Kidney tubule cell (primary cell): Measurements from ENCODE around the gene MAP6.

ENCODE experiments used
- DNase-seq: peaks from one replicate; pipeline ENCODE4 v3.0.0-alpha.2; 2018; ENCODE audit warnings: low spot score

Gene MAP6

DNA sequence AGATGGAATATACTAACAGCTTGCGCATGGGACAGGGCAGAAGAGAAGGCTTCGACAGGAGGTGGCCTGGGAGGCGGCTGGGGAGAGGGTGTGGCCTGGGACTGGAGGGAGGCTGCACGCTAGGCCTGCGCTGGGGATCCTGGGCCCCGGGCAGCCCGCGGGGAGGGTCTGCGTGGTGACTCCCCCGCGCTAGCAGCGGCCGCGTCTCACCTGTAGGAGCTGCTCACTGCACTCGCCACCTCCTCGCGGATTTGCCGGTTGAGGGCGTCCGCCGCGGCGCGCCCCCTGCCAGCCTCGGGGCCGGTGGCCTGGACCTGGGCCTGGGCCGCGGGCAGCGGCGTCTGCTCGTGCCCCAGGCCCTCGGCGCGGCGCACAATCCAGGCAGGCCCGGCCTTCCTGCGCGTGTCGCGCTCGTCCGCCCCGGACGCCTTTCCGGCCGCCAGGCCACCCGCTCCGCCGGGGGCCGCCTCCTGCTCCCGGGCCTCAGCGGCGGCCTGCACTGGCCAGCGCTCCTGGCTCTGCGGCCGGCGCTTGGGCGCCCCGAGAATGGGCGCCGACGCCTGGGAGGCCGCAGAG lies 1.5 kb downstream of the MAP6 start:
- DNase-seq, result peak; percentile 28

DNA sequence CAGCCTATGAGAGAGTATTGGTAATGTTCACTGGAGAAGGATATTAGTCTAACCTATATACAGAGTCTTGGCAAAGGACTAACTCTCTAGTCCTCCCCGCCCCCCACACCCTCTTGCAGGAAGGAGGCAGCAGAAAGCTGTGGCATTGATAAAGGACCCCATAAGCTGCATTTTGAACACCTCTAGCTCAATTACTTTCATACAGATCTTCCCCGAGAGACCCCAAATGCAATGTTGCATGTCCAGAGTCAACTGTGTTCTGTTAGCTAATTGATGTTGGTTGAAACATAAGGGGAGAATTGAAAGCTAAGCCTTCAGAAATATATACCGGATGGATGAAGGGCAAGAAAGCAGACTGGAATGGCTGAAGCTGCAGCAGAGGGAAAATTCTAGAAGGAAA lies 2.8 kb downstream of the MAP6 start:
- DNase-seq, result no peak

DNA sequence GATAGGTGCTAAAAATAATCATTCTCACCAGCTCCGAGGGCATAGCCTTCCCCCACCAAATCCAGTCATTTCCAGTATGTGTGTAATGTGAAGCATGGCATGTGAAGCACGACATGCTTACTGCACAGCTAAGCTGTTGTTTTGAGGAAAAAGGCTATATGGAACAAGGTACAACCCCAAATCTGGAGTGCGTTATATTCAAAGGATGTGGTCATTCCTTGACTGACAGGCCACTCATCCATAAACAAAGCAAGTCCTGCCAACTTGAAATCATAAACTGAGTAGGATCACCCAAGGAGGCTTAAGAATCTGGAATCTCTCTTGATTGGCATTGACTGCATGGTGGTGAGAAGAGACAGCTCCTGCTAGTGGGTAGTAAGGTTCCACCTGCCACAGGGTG lies 3.7 kb downstream of the MAP6 start:
- DNase-seq, result no peak

DNA sequence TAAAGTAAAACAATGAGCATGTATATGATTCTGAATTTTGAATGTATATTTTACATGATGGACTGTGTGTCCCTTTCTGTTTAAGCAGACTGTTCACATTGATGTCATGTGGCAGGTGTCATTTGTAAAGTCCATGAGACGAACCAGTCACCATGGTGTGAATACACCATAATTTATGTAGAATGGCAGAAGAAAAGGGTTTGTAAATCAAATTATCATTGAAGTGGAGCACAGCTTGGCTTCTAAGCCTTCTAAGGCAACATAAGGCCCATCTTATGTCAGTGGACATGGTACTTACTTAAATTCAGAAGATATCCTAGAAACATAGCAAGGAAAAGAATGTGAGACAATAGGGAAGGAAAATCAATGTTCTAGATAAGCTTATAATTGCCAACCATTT lies 4.4 kb downstream of the MAP6 start:
- no peak for DNase-seq

DNA sequence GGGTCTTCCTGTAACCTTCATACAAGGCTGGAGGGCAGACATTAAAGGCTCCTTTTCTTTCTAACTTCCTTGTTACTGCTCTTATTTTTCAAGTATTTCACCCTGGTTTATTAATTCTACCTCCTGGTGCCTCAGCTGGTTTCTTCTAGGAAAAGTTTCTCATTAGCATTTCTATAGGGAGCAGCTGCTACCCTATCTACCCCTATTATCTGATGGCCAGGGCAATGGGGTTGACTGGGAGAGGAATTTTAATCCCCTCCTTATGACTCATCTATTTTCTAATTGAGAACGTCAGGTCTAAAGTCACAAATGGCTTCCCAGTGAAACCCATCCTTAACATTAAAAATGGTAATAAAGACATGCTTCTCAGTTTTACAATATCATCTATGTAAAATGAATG lies 5.0 kb downstream of the MAP6 start:
- DNase-seq, result no peak

DNA sequence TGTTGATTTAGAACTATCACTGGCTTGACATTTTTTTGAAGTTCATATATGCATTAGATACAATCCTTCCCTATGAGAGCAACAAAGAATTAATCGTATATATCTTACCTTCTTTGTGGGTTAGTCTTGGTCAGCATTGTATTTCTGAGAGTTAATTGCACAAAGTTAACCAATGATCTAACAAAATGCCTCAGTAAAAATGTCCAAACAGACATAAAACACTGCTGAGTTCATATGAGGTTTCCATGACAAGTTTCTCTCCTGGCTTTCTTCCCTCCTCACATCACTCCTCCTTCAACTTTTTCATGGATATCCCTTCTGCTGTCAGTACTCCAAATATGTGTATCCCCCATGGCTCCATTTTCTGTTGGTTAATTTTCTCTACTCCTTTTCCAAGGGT lies 9.0 kb downstream of the MAP6 start:
- no peak for DNase-seq

DNA sequence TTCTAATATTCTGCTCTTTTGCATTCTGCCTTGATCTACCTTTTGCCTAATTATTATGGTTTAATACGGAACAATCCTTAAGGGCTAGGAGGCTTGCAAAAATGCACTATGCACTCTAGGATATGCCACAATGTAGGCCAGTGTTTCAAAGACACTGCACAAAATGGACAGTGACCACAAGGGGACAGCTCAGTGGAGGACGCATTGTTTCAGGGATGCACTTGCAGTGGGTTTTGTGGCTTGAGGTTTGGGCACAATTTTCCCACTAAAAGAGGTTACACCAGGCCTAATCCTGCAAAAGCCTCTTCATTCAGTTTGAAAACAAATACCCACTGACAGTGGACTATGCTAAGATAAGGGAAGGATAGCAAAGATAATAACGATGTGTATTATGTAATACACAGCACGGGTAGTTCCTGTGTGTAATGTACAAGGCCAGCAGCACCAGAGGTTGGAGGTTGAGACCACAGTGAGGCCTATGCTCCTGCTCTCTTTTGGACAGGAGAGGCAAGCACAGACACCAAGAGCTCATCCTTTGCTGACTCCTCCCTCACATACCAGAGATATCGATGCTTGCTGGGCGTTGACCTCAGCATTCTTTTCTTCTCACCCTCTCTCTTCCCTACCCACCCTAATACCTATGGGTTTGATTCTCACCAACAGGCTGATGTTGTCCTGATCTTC lies 12.7 kb downstream of the MAP6 start:
- peak; percentile 4 for DNase-seq

DNA sequence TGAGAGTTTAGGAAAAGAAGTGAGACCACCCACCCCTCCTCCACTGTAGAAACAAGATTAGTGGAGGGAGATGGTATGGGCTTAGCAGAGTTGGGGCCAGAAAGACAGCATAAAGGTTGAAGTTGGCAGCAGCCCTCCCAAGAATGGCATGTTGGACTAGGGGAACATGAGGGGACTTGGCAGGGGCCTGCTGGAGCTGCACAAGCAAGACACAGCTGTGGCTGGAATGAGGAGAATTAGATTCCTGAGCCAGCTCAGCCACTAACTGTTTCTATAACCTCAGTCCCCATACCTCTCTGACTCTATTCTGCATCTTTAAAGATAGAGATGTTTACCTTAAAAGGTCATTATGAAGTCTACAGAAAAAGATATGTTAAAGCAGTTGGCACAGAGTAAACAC lies 13.2 kb downstream of the MAP6 start:
- no peak for DNase-seq

DNA sequence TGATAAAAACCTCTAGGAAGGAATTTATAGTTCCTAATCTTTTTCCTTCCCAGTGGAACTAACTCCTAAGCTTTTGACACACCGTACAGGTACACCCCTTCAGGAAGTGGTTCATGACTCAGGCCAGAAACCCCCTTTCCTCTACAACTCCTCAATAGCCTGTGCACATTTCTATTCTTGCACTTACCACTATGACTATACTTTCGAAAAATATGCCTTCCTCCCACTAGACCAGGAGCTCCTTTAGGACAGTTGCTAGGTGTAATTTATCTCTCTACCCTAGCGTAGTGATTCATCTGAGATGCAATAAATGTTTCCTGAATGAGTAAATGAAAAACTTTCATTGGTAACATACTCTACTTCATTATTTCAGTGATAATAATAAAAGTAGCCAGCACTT lies 14.5 kb downstream of the MAP6 start:
- DNase-seq, result peak; percentile 95

DNA sequence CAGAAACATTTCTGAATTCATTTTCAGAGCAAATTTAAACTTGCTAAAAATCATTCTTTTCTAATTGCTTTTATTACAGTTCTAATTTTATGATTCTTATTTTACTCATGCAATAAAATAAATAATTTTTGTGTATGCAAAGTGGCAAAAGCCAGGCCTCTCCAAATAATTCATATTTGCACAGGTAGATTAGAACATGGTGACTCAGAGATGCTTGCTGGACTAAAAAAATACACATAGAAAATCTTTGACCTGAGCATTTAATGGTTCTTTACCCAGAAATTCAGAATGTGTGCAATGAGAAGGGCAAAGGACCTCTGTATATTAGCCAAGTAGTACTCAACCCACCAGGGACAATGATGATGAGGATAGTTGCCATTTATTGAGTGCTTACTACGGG lies 15.3 kb downstream of the MAP6 start:
- DNase-seq, result no peak

DNA sequence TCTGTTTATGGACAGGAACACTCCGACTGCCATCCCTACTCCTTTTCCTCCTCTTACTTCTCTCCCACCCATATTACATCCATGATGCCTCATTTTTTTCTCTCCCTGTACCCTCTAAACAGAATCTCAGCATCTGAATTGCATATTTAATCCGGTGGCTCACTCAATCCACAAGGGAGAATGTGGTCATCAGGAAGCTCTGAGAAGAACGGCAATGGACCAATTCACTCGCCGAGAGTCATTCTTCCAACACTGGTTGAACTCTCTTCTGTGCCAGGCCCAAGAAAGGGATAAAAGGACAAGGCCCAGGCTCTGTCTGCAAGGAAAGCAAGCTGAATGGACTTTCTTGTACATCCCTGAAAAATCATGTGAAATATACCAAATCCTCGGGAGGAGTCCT lies 15.9 kb downstream of the MAP6 start:
- DNase-seq, result no peak

DNA sequence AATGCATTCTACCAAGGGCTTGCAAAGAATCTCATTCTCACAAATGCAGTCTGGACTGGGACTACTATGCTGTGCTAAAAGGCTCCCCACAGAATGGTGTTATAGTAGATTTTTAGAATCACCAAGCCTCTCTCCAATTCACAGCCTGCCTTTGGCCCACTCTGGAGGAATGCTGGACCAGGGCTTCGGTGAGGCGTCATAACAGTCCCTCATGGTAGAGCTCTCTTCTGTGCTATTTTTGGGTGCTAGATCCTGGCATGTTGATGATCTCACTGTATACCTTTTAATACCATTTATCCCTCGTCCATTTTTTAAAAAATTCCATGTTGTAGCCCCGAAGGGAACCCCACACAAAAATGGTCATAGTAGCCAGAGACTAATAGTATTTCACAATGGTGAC lies 17.6 kb downstream of the MAP6 start:
- no peak for DNase-seq

DNA sequence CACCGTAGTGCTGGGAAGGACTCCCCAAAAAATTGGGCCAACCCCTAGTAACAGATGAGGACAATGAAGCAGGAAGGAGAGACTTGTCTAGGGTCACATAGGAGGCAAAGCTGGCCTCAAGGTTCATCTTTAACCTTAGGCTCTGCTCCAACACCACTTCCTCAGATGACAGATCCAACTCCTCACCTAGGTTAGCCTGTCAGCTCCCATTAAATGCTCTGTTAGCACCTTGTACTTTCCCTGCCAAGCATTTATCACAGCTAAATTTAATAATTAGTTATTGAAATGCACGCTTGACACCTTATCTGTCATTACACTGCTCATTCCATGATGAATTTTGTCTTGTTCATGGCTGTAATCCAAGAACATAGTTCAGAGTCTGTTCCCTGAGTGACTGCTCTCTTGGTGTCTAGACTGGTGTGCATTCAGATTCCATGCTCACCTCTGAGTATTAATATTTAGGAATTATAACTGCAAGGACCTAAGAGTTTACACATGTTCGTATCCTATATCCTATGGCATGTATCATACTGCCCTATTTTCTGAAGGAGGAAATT lies 18.6 kb downstream of the MAP6 start:
- DNase-seq, result no peak

DNA sequence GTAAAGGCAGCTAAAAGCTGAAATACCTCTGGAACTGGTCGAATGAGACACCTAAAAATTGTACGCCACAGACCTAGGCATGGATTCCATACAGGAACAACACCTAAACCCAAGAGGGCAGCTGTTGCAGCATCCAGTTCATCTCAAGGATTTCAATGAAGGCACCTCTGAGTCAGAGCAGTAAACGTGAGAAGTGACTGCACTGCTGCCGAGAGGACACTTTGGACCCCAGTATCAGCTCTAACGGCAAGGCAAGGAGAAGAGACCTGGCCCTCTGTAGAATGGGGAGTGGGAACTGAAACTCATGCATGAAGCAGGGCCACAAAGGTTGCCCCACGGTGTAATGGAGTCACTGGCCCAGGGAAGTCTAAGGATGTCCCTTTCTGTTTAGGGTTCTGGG lies 23.9 kb downstream of the MAP6 start:
- no peak for DNase-seq

DNA sequence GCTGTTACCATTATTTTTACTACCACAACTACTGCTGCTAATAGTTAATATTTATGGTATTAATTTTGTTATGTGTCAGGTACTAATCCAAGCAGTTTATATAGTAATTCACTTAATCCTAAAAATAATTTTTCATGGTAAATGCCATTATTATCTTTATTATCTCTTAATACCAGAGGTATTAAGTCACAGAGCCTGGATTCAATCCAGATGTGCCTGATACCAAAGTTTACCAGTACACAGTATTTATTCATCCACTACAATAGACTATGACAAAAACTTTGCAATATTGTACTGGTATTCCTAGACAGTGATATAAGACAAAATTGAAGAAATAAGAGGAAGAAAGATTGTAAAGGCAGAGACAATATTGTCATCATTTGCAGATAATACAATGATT lies 24.5 kb downstream of the MAP6 start:
- no peak for DNase-seq

DNA sequence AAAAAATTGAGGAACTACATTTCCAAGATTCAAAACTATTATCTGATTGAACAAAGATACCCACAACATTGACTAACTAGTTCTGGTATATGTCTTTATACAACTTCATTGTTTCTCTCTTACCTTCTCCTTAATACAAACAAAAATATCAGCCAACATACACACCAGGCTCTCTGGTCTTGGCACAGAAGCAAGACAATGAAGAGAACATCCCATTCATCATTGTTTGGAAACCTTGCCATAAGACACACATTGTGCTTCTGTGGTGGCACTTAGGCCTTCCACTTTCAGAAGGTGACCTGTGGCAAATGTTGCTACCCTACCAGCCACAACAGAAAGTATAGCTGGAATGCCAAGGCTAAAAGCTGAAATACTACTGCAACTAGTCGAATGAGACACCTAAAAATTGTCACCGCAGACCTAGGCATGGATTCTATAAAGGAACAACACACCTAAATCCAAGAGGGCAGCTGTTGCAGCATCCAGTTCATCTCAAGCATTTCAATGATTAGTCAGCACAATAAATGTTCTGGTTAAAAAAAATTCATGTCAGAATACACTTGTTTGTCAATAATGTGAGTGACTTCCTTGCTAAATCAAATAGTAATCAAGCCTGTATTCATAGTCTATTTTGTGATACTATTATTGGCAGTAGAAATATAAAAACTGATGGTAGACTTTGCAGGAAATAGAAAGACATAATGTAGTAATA lies 26.3 kb downstream of the MAP6 start:
- no peak for DNase-seq

DNA sequence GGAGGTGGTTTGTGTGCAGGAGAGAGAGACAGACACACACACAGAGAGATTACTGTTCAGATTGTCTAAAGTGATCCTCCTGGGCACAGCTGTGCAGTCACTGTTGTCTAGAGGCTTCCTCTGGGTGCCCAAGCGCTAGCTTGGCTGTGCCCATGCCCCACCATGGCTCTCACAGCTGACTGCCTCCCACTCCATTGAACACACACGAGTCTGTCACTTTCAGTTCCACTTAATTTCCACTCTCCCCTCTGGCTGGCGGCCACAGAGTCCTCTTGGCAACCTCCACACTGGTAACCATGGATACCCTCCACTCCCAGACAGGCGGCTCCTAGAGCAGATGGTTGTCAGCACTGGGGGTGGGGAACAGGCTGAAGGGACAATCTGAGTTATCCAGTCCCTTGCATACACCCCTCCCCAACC lies 29.1 kb downstream of the MAP6 start:
- peak; percentile 68 for DNase-seq

DNA sequence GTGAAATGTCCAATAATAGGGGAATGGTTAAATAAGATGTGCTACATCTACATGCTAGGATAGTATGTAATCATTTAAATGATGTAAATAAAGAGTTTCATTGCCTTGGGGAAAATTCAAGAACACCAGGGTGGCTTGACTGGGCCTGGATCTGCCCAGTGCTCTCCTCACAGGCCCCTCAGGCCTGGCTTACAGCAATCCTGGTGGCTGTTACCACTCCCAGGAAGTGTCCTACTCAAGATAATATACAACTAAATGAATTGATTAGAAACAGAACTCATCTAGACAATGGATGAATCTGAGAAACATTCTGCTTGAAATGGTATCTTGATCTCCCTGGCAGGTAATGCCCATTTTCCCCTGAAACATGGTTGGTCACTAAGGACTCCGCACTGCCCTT lies 30.8 kb downstream of the MAP6 start:
- no peak for DNase-seq

DNA sequence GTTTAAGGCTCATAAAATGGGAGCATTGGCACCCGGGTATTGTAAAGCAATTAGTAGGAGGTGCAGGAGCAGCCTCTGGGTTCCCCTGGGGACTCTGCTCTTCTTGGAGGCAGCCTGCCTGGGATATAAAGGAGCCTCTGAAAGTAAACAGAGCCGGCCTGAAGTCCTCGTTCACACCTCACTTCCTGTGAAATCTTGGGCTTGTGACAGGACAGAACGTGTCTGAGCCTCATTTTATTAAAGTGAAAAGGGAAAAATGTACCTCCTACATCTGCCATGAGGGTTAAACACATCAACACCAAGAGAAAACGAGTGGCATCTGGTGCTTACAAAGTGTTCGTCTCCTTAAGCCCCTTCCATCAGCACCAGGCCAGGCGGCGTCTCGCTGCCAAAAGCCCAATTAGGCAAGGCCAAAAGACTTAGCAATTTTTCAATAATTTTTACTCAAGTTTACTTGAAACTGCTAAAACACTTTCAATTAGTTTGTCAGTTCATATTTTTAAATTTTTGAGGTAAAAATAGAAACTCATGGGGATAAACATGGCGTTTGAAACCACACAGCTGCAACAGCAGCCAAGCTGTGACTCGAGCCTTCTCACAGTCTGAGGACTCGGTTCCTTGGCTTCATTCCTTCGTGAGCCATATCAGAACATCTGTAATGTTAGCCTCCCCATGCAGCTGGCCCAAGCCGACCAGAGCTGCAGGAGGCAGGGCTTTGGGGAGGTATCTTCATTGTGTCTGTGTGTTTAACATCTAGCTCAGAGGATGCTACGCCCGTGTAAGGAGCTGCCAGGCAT lies 33.6 kb downstream of the MAP6 start:
- no peak for DNase-seq

DNA sequence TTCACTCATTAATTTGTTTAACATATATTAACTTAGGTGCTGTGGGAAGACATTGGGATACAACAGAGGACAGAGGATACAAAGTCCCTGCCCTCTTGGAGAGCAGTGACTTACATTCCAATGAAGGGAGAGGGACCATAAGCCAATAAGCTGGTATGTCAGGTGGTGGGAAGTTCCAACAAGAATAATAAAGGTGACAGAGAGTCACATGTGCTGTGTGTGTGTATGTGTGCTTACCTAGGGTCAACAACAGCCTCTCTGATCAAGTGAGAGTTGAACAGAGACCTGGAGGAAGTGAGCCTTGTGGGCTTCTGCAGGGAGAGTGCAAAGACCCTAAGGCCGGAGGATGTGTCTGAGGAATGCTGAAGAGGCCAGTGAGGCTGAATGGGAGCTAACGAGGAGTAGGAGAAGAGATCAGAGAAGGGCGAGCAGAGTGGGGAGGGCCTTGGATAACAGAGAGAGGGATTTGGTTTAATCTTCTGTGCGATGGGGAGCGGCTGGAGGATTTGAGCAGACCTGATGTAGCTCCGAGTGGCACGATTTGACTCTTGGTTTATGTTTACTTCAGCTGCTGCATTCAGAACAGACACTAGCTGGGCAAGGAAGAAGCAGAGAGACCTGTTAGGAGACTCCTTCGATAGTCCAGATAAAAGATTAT lies 35.3 kb downstream of the MAP6 start:
- DNase-seq, result peak; percentile 12

DNA sequence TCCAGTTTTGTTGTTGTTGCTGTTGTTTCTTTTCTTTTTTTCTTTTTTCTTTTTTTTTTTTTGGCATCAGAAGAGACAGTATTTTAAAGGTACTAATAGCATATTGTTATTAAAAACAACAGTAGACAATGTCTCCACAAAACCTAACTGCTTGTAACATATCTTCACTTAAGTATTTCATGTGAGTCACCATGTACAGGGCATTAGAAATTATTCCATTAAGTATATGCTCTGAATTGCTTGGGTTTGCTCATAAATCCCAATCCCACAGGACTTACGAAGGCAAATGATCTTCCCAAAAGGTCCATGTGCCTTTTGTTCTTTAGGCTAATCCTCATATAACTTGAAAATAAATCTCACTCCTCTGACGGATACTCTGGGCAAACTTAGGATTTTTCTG lies 35.9 kb downstream of the MAP6 start:
- DNase-seq, result no peak

DNA sequence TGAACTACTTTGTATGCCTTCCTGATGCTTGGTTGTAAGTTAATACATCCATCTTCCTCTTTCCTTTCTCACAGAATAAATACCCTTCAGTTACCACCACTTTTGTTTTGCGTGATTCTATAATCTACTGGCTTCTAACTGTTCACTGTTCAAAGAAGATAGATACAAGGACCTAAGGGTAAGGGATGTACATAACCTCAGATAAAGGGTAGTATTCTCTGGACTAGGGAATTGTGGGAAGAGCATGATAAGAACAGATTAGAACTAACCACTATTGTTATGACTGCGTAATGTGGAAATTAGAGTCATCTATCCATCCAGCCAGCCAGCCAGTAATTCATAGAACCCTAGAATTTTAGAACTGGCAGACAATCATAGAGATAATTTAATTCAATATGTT lies 36.4 kb downstream of the MAP6 start:
- no peak for DNase-seq
